IMR-90 (cell line): ENCODE results near the gene FGGY.

Experiments used
- MXI1 ChIP-seq: IDR thresholded peaks from 2 replicates; pipeline ENCODE4 v1.6.1; 2012; ENCODE audit warnings: low read depth, mild to moderate bottlenecking, low read length, moderate library complexity, borderline replicate concordance
- POLR2A ChIP-seq: IDR thresholded peaks from 2 replicates; pipeline ENCODE4 v1.6.1; 2012; ENCODE audit warnings: mild to moderate bottlenecking, low read depth, low read length
- RAD21 ChIP-seq: IDR thresholded peaks from 2 replicates; pipeline ENCODE4 v1.6.1; 2012; ENCODE audit warnings: low read length, improper control_type of control experiment
- RFX5 ChIP-seq: IDR thresholded peaks from 2 replicates; pipeline ENCODE4 v1.8.0; 2012; ENCODE audit warnings: low read depth, mild to moderate bottlenecking, low read length, moderate library complexity
- TF ChIP-seq, protein P1 (sequence below): fragments of 150-350 bp; IDR thresholded peaks from 2 replicates; pipeline ENCODE4 v1.6.1; 2017; ENCODE audit warnings: mild to moderate bottlenecking, antibody characterized with exemption, low read length, low read depth
- TF ChIP-seq, protein P2 (sequence below): conservative IDR thresholded peaks from 2 replicates; pipeline ENCODE4 v1.5.1; 2012; ENCODE audit warnings: mild to moderate bottlenecking, low read depth, low read length, improper control_type of control experiment

DNA sequence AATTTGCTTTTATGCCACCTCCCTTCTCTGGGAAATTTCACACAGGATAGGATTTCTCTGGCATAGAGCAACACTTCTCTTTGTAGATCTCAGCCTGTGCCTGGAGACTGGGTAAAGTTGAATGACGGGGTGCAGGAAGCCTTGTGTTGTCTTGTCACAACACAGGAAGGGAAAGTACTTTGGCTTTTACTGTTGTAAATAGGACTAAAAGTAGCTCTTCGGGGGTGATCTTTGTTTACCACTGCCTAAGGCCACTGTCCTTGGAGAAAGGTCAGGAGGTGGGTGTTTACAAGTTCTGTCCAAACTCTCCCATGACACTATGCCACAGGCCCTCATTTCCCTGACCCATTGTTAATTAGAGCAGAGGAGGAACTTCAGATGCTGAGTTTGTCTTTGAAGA is 139.7 kb downstream of the FGGY start:
- TF ChIP-seq, protein P1, sequence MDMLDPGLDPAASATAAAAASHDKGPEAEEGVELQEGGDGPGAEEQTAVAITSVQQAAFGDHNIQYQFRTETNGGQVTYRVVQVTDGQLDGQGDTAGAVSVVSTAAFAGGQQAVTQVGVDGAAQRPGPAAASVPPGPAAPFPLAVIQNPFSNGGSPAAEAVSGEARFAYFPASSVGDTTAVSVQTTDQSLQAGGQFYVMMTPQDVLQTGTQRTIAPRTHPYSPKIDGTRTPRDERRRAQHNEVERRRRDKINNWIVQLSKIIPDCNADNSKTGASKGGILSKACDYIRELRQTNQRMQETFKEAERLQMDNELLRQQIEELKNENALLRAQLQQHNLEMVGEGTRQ: no peak
- TF ChIP-seq, protein P2, sequence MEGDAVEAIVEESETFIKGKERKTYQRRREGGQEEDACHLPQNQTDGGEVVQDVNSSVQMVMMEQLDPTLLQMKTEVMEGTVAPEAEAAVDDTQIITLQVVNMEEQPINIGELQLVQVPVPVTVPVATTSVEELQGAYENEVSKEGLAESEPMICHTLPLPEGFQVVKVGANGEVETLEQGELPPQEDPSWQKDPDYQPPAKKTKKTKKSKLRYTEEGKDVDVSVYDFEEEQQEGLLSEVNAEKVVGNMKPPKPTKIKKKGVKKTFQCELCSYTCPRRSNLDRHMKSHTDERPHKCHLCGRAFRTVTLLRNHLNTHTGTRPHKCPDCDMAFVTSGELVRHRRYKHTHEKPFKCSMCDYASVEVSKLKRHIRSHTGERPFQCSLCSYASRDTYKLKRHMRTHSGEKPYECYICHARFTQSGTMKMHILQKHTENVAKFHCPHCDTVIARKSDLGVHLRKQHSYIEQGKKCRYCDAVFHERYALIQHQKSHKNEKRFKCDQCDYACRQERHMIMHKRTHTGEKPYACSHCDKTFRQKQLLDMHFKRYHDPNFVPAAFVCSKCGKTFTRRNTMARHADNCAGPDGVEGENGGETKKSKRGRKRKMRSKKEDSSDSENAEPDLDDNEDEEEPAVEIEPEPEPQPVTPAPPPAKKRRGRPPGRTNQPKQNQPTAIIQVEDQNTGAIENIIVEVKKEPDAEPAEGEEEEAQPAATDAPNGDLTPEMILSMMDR: no peak
- TF ChIP-seq POLR2A (no peak), RAD21 (no peak), MXI1 (no peak), RFX5 (no peak)
